Smooth muscle cell (in vitro differentiated cells): Measurements from ENCODE around the gene TSPAN9. TPM values are rescaled to one million over a fixed set of nuclear protein-coding genes. Genes with fewer than 3 reads are reported as not detected.

Experiments used
- DNase-seq: peaks from one replicate; lab custom pipeline; 2025; ENCODE audit not compliant: unreplicated experiment; lab: John Stamatoyannopoulos, UW
- H2AFZ ChIP-seq: fragments of 200-600 bp; sonication (generic); 2 replicates; pipeline ENCODE4 v1.6.0; 2016; ENCODE audit warnings: antibody characterized with exemption, low read depth, mild to moderate bottlenecking
- H3F3A ChIP-seq: fragments of 200-600 bp; sonication (generic); 2 replicates; pipeline ENCODE4 v1.6.0; 2017; ENCODE audit warnings: antibody characterized with exemption, low read depth
- H3K27ac ChIP-seq: fragments of 200-600 bp; sonication (generic); 2 replicates; pipeline ENCODE4 v1.5.1; 2016; ENCODE audit warnings: low read depth, mild to moderate bottlenecking
- H3K27me3 ChIP-seq: fragments of 200-600 bp; sonication (generic); 2 replicates; pipeline ENCODE4 v1.6.1; 2016; ENCODE audit warnings: low read depth, mild to moderate bottlenecking
- H3K36me3 ChIP-seq: fragments of 200-600 bp; sonication (generic); 2 replicates; pipeline ENCODE4 v1.5.1; 2016; ENCODE audit warnings: low read depth
- H3K4me1 ChIP-seq: fragments of 200-600 bp; sonication (generic); 2 replicates; pipeline ENCODE4 v1.5.1; 2016; ENCODE audit warnings: low read depth
- H3K4me2 ChIP-seq: fragments of 200-600 bp; sonication (generic); 2 replicates; pipeline ENCODE4 v1.6.0; 2016; ENCODE audit warnings: mild to moderate bottlenecking
- H3K4me3 ChIP-seq: fragments of 200-600 bp; sonication (generic); 2 replicates; pipeline ENCODE4 v1.5.1; 2016; ENCODE audit warnings: mild to moderate bottlenecking
- H3K79me2 ChIP-seq: fragments of 200-600 bp; sonication (generic); 2 replicates; pipeline ENCODE4 v1.6.0; 2016; ENCODE audit warnings: low read depth, mild to moderate bottlenecking
- H3K9ac ChIP-seq: fragments of 200-600 bp; sonication (generic); 2 replicates; pipeline ENCODE4 v1.6.0; 2016; ENCODE audit warnings: low read depth
- H3K9me3 ChIP-seq: fragments of 200-600 bp; sonication (generic); replicated peaks from 2 replicates; pipeline ENCODE4 v1.5.1; 2016; ENCODE audit warnings: low read depth
- H4K20me1 ChIP-seq: fragments of 200-600 bp; sonication (generic); 2 replicates; pipeline ENCODE4 v1.6.0; 2016; ENCODE audit warnings: low read depth
- WGBS: methylation state at CpG from one replicate; pipeline ENCODE4 v1.1.7; 2016; ENCODE audit warnings: low lambda C conversion rate; 5-methylcytosine and 5-hydroxymethylcytosine counted together
- polyA plus RNA-seq: library from polyadenylated mRNA; unstranded; fragments of >200 nt; fragmentation: Nextera tagmentation; extraction: Ambion mirVana; gene quantifications from 2 replicates; pipeline ENCODE4 v1.2.1, GENCODE V29; 2016
- total RNA-seq: library from RNA; depleted of rRNA; stranded (reverse); fragments of >200 nt; gene quantifications from 2 replicates; pipeline ENCODE4 v1.2.3, GENCODE V29; 2014
- TF ChIP-seq, protein P1 (sequence below): fragments of 200-600 bp; sonication (generic); IDR thresholded peaks from 2 replicates; pipeline ENCODE4 v1.5.1; 2017; ENCODE audit warnings: borderline replicate concordance, mild to moderate bottlenecking, antibody characterized with exemption; ENCODE audit not compliant: insufficient read depth, poor library complexity, severe bottlenecking

The TSPAN9 gene
- total and polyA plus RNA-seq, 2 experiments from 2014 or later = 17.7 to 29.8 TPM

DNA sequence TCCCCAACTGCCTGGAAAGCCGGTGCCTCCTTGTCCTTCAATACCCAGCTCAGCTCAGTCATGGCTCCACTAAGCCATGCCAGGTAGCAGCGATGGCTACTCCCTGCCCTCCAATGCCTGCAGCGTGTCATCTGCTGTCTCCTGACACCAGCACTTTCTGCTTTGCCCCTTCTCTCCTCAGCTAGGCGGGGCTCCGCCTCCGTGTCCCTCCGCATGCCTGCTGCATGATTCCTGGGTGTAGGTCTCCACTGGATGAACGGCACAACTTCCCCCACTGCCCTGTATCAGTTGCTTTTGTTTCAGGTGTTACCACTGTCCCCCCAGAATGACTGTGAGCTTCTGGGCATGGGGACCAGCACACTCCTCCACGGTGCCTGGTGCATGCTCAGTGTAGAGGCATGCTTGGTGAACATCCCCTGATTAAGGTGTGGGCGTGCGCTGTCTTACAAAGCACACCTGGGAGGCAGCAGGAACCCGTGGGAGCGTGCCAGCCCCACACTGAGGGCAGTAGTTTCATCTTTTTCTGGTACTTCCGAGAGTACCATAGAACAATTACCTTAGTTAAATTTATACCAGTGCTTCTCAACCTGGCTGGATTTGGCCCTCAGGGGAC lies 234.4 kb downstream of the TSPAN9 start:
- Histone ChIP-seq H3K36me3 (no peaks in the 10 kb centered on the region), H3K4me1 (no peaks in the 10 kb centered on the region), H3F3A (no peaks in the 10 kb centered on the region), H3K9me3 (no peaks in the 10 kb centered on the region), H3K4me2 (no peak overlapping the region), H3K4me3 (no peak overlapping the region), H2AFZ (no peak overlapping the region), H3K27me3 (no peaks in the 10 kb centered on the region), H3K9ac (peak overlapping the region; percentile 24), H3K27ac (peak overlapping the region; percentile 24), H4K20me1 (no peaks in the 10 kb centered on the region), H3K79me2 (no peaks in the 10 kb centered on the region)
- TF ChIP-seq, protein P1, sequence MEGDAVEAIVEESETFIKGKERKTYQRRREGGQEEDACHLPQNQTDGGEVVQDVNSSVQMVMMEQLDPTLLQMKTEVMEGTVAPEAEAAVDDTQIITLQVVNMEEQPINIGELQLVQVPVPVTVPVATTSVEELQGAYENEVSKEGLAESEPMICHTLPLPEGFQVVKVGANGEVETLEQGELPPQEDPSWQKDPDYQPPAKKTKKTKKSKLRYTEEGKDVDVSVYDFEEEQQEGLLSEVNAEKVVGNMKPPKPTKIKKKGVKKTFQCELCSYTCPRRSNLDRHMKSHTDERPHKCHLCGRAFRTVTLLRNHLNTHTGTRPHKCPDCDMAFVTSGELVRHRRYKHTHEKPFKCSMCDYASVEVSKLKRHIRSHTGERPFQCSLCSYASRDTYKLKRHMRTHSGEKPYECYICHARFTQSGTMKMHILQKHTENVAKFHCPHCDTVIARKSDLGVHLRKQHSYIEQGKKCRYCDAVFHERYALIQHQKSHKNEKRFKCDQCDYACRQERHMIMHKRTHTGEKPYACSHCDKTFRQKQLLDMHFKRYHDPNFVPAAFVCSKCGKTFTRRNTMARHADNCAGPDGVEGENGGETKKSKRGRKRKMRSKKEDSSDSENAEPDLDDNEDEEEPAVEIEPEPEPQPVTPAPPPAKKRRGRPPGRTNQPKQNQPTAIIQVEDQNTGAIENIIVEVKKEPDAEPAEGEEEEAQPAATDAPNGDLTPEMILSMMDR = no peak
- WGBS = 77% methylated on average over 14 of the region's 14 CpGs
- no peak for DNase-seq

DNA sequence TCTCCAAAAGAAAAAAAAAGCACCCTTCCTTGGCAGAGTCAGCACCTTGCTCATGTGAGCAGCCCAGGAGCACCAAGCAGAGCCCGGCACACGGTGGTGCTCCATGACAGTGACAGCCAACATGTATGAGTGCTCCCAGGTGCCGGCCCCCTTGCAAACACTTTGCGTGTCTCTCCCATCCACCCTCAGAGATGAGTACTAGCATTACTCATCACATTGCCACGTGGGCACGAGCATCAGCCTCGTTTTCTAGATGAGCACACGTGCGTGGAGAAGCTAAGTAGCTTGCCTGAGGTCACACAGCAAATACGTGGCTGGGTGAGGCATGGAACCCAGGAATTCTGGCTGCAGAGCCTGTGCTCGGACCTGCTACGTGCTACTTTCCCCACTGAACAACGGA lies 235.9 kb downstream of the TSPAN9 start:
- no peak for DNase-seq
- TF ChIP-seq, protein P1 = no peak
- no peak overlapping the region for H3K27ac ChIP-seq

DNA sequence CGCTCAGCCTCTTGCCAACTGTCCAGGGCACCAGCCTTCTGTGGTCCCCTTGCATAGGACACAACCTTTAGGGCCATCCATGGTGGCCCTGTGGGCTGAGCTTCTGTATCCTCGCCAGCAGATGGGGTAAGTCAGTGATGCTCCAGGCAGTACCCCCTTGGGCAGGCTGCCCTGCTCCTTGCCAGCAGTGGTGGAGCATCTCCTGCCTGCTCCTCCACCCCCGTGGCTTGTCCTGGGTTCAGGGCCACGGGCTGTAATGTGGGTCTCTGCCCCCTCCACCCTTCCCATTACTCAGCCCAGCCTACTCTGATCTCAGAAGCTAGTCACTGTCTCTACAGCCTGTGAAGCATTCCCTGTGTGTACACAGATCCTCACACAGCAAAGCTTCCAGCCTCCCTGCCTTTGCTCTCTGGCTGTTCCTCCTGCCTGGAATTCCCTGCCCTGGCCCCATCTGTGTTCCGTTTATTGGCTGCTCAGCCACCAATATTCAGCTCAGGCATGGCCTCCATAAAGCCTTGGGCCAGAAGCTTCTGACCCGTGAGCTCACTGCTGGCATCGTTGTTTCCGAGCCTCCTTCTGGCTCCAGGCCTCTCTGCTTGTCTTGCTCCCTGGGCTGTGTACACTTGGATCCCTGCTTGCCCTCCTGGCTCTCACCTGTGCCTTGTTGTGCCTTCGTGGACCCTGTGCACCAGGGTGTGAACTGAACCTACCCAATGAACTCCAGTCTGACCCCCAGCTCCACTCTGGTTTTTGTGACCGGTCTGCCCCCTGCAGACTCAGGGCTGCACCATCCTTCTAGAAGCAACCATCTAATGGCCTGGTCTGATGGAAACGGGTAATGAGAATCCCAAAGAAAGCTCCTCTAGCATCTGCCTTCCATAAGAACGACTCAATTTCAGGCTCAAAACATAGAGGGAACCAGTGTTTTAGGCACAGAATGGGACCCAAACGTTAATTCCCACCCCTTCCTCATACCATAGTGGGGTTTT lies 236.8 kb downstream of the TSPAN9 start:
- Histone ChIP-seq H3K4me3 (no peak overlapping the region), H3K27me3 (peaks cover 10% of the 10 kb centered on the region), H3K79me2 (no peaks in the 10 kb centered on the region), H3K4me1 (no peaks in the 10 kb centered on the region), H3K27ac (no peak overlapping the region), H3K4me2 (no peak overlapping the region), H3F3A (no peaks in the 10 kb centered on the region), H3K9me3 (no peaks in the 10 kb centered on the region), H3K36me3 (no peaks in the 10 kb centered on the region), H3K9ac (no peak overlapping the region), H4K20me1 (no peaks in the 10 kb centered on the region), H2AFZ (no peak overlapping the region)
- TF ChIP-seq, protein P1 = peak; percentile 32
- 62% methylated on average over 12 of the region's 13 CpGs for WGBS
- DNase-seq = no peak

More for the DNA sequence above, 235.9 kb downstream of the TSPAN9 start:
- H3K79me2 ChIP-seq = no peaks in the 10 kb centered on the region
- no peaks in the 10 kb centered on the region for H3F3A ChIP-seq
- no peak overlapping the region for H2AFZ ChIP-seq
- H4K20me1 ChIP-seq = no peaks in the 10 kb centered on the region
- H3K4me1 ChIP-seq = no peaks in the 10 kb centered on the region
- peaks cover 5% of the 10 kb centered on the region for H3K27me3 ChIP-seq
- no peaks in the 10 kb centered on the region for H3K9me3 ChIP-seq
- no peak overlapping the region for H3K4me2 ChIP-seq
- H3K4me3 ChIP-seq = no peak overlapping the region
- H3K9ac ChIP-seq = no peak overlapping the region
- H3K36me3 ChIP-seq = no peaks in the 10 kb centered on the region
- WGBS = 54% methylated on average over 13 of the region's 13 CpGs
